Activated CD8-positive, alpha-beta memory T cell treated with anti-CD3 and anti-CD28 coated beads, Interleukin-2, amount 50 U/mL, for 24 hours (primary cell): ENCODE data around the gene NQO2.
"Not testable (repeated sequence)": the region's sequence is repeated elsewhere in the genome, so short reads cannot be mapped to it uniquely, and the experiment has no call there.

Experiments
- DNase-seq: peaks from one replicate; pipeline ENCODE4 v3.0.0-alpha.2; 2020; ENCODE audit errors: extremely low read depth

The NQO2 gene

GRCh38 chr6:2989332-2990247 lies 10.1 kb upstream of the NQO2 start:
- DNase-seq = peak; percentile 54

- no peak for DNase-seq
Observed at GRCh38 chr6:2990248-2990931, 9.3 kb upstream of the NQO2 start.

GRCh38 chr6:2990932-2991506 lies 8.7 kb upstream of the NQO2 start:
- no peak for DNase-seq

GRCh38 chr6:2992330-2992979 lies 7.2 kb upstream of the NQO2 start:
- no peak for DNase-seq

GRCh38 chr6:2993755-2994317 lies 5.9 kb upstream of the NQO2 start:
- DNase-seq = no peak

- not testable (repeated sequence) for DNase-seq
Observed at GRCh38 chr6:2998249-2998997, 1.3 kb upstream of the NQO2 start.

GRCh38 chr6:2998998-2999617 lies 586 bp upstream of the NQO2 start:
- no peak for DNase-seq

- DNase-seq = no peak
Observed at GRCh38 chr6:3001146-3001772, 1.6 kb downstream of the NQO2 start.

GRCh38 chr6:3001773-3002293 lies 2.1 kb downstream of the NQO2 start:
- DNase-seq = no peak

- not testable (repeated sequence) for DNase-seq
Observed at GRCh38 chr6:3003226-3003625, 3.5 kb downstream of the NQO2 start.

- DNase-seq = no peak
Observed at GRCh38 chr6:3005077-3005476, 5.4 kb downstream of the NQO2 start.

GRCh38 chr6:3005874-3006273 lies 6.2 kb downstream of the NQO2 start:
- DNase-seq = no peak

- no peak for DNase-seq
Observed at GRCh38 chr6:3006476-3006875, 6.8 kb downstream of the NQO2 start.

GRCh38 chr6:3007571-3007970 lies 7.9 kb downstream of the NQO2 start:
- no peak for DNase-seq

- not testable (repeated sequence) for DNase-seq
Observed at GRCh38 chr6:3008712-3009265, 9.1 kb downstream of the NQO2 start.

GRCh38 chr6:3009930-3010329 lies 10.2 kb downstream of the NQO2 start:
- DNase-seq = no peak

GRCh38 chr6:3011158-3011557 lies 11.5 kb downstream of the NQO2 start:
- DNase-seq = no peak

- no peak for DNase-seq
Observed at GRCh38 chr6:3011592-3011991, 11.9 kb downstream of the NQO2 start.

- DNase-seq = no peak
Observed at GRCh38 chr6:3013486-3013885, 13.8 kb downstream of the NQO2 start.
